ENCODE results near the gene SPTBN5.

GRCh38 chr15:41903782-41904181, 9.9 kb upstream of the SPTBN5 start:
- no peak for TF ChIP-seq EZH2 (optimal IDR thresholded peaks at IDR 0.05; ENCODE audit: low read depth, low read length)
- TF ChIP-seq, protein P1, sequence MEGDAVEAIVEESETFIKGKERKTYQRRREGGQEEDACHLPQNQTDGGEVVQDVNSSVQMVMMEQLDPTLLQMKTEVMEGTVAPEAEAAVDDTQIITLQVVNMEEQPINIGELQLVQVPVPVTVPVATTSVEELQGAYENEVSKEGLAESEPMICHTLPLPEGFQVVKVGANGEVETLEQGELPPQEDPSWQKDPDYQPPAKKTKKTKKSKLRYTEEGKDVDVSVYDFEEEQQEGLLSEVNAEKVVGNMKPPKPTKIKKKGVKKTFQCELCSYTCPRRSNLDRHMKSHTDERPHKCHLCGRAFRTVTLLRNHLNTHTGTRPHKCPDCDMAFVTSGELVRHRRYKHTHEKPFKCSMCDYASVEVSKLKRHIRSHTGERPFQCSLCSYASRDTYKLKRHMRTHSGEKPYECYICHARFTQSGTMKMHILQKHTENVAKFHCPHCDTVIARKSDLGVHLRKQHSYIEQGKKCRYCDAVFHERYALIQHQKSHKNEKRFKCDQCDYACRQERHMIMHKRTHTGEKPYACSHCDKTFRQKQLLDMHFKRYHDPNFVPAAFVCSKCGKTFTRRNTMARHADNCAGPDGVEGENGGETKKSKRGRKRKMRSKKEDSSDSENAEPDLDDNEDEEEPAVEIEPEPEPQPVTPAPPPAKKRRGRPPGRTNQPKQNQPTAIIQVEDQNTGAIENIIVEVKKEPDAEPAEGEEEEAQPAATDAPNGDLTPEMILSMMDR (IDR thresholded peaks at IDR 0.05; ENCODE audit: low read length) = no peak

Measured in MM.1S (cell line).